ENCODE data around the gene APOH. TPM values are rescaled to one million over a fixed set of nuclear protein-coding genes. Genes with fewer than 3 reads are reported as not detected.
"Not testable (repeated sequence)": the region's sequence is repeated elsewhere in the genome, so short reads cannot be mapped to it uniquely, and the experiment has no call there.

Gene APOH
- polyA plus RNA-seq (ENCODE audit: insufficient read length in 4 of 4) = 1 to 10 TPM in 1 of 4 donors, under 1 TPM in 3; 0.12 to 2.2 (median 0.23) TPM

- no peak for DNase-seq (ENCODE audit: low read depth in 4 of 4, low spot score in 3 of 4)
Observed at GRCh38 chr17:66228887-66229782, at the start of gene APOH. TSS of gene APOH (minus strand) at chr17:66229415. CDS start at chr17:66229379, 36 bp downstream.

- no peak for DNase-seq (ENCODE audit: low read depth in 4 of 4, low spot score in 3 of 4)
Observed at GRCh38 chr17:66277191-66277590, 48.0 kb upstream of the APOH start.

GRCh38 chr17:66276328-66276937, 47.2 kb upstream of the APOH start:
- no peak for DNase-seq (ENCODE audit: low read depth in 4 of 4, low spot score in 3 of 4)

GRCh38 chr17:66275651-66276050, 46.4 kb upstream of the APOH start:
- DNase-seq (ENCODE audit: low read depth in 4 of 4, low spot score in 3 of 4) = no peak

- no peak for DNase-seq (ENCODE audit: low read depth in 4 of 4, low spot score in 3 of 4)
Observed at GRCh38 chr17:66273586-66273848, 44.3 kb upstream of the APOH start.

GRCh38 chr17:66272811-66273585, 43.8 kb upstream of the APOH start:
- DNase-seq (ENCODE audit: low read depth in 4 of 4, low spot score in 3 of 4) = no peak

- DNase-seq (ENCODE audit: low read depth in 4 of 4, low spot score in 3 of 4) = no peak
Observed at GRCh38 chr17:66271512-66271911, 42.3 kb upstream of the APOH start.

- DNase-seq (ENCODE audit: low read depth in 4 of 4, low spot score in 3 of 4) = no peak
Observed at GRCh38 chr17:66270106-66270505, 40.9 kb upstream of the APOH start.

GRCh38 chr17:66268247-66268927, 39.2 kb upstream of the APOH start:
- DNase-seq (ENCODE audit: low read depth in 4 of 4, low spot score in 3 of 4) = no peak

GRCh38 chr17:66264696-66265095, 35.5 kb upstream of the APOH start:
- no peak for DNase-seq (ENCODE audit: low read depth in 4 of 4, low spot score in 3 of 4)

GRCh38 chr17:66262767-66263166, 33.6 kb upstream of the APOH start:
- DNase-seq (ENCODE audit: low read depth in 4 of 4, low spot score in 3 of 4) = peak in 1 of 4 donors; percentile 20

- no peak for DNase-seq (ENCODE audit: low read depth in 4 of 4, low spot score in 3 of 4)
Observed at GRCh38 chr17:66260688-66261087, 31.5 kb upstream of the APOH start.

- DNase-seq (ENCODE audit: low read depth in 4 of 4, low spot score in 3 of 4) = no peak
Observed at GRCh38 chr17:66260275-66260674, 31.1 kb upstream of the APOH start.

GRCh38 chr17:66255527-66255971, 26.3 kb upstream of the APOH start:
- no peak for DNase-seq (ENCODE audit: low read depth in 4 of 4, low spot score in 3 of 4)

- DNase-seq (ENCODE audit: low read depth in 4 of 4, low spot score in 3 of 4) = peak; percentile 52 to 72 (median 66)
Observed at GRCh38 chr17:66255112-66255511, 25.9 kb upstream of the APOH start.

- DNase-seq (ENCODE audit: low read depth in 4 of 4, low spot score in 3 of 4) = not testable (repeated sequence)
Observed at GRCh38 chr17:66253458-66253857, 24.2 kb upstream of the APOH start.

GRCh38 chr17:66250686-66251085, 21.5 kb upstream of the APOH start:
- DNase-seq (ENCODE audit: low read depth in 4 of 4, low spot score in 3 of 4) = no peak

- no peak for DNase-seq (ENCODE audit: low read depth in 4 of 4, low spot score in 3 of 4)
Observed at GRCh38 chr17:66248285-66248684, 19.1 kb upstream of the APOH start.

GRCh38 chr17:66241839-66242238, 12.6 kb upstream of the APOH start:
- DNase-seq (ENCODE audit: low read depth in 4 of 4, low spot score in 3 of 4) = no peak

GRCh38 chr17:66240630-66241029, 11.4 kb upstream of the APOH start:
- DNase-seq (ENCODE audit: low read depth in 4 of 4, low spot score in 3 of 4) = no peak

- no peak for DNase-seq (ENCODE audit: low read depth in 4 of 4, low spot score in 3 of 4)
Observed at GRCh38 chr17:66240013-66240412, 10.8 kb upstream of the APOH start.
